Panc1 (cell line): Measurements from ENCODE around the gene PSME3IP1.

Experiments
- CTCF ChIP-seq: fragments of 450-650 bp; IDR thresholded peaks from 2 replicates; pipeline ENCODE4 v1.5.1; 2017; ENCODE audit warnings: mild to moderate bottlenecking
- POLR2AphosphoS5 ChIP-seq: IDR thresholded peaks from 2 replicates; pipeline ENCODE4 v1.6.1; 2012; ENCODE audit warnings: mild to moderate bottlenecking, low read depth, low read length, moderate library complexity
- SIN3A ChIP-seq: IDR thresholded peaks from 2 replicates; pipeline ENCODE4 v1.6.1; 2012; ENCODE audit warnings: low read depth, mild to moderate bottlenecking, low read length, moderate library complexity, borderline replicate concordance; ENCODE audit not compliant: insufficient read depth
- TCF7L2 ChIP-seq: IDR thresholded peaks from 2 replicates; pipeline ENCODE4 v1.6.1; 2011; ENCODE audit warnings: mild to moderate bottlenecking, low read depth, low read length, inconsistent platforms

GRCh38 chr16:57146040-57146647 lies 39.7 kb downstream of the PSME3IP1 start:
- TF ChIP-seq CTCF (no peak), TCF7L2 (no peak), POLR2AphosphoS5 (no peak), SIN3A (no peak)
